ENCODE data around the gene CCDC69.
A peak's percentile ranks its signal among the peaks of the same experiment; 100 is the strongest.
"Not testable (repeated sequence)": the region's sequence is repeated elsewhere in the genome, so short reads cannot be mapped to it uniquely, and the experiment has no call there.

The CCDC69 gene

DNA sequence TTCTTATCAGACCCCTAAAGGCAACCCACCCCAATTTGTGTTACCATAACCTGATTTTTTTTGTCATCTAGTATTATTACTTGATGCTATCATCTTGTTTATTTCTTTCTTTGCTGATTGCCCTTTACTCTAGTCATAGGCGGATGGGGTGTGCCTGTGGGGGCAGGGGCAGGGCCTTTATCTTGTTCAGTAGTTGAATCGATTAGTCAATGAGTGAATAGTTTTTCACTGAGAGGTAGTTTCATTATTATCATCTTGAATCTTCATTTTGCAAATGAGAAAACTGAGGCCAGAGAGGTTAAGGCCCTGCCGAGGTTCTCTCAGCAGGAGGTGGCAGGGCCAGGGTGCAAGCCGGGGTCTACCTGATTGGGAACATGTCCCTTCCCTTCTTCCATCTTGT, 19.7 kb upstream of the CCDC69 start:
- H3K4me1 ChIP-seq (ENCODE audit: control insufficient read depth, insufficient read depth, low read length): no peaks in the 10 kb centered on the region
- no peaks in the 10 kb centered on the region for H3K36me3 ChIP-seq (ENCODE audit: insufficient read depth, low read length)
- peaks cover 33% of the 10 kb centered on the region for H3K27me3 ChIP-seq (ENCODE audit: control insufficient read depth, insufficient read depth, low read length)
- no peak overlapping the region for H3K9ac ChIP-seq (ENCODE audit: low read depth, low read length)
- no peak overlapping the region for H3K4me2 ChIP-seq (ENCODE audit: low read length)
- H3K4me3 ChIP-seq (ENCODE audit: low read length): no peak overlapping the region
- H3K9me3 ChIP-seq (replicated peaks; ENCODE audit: low read length): no peaks in the 10 kb centered on the region

DNA sequence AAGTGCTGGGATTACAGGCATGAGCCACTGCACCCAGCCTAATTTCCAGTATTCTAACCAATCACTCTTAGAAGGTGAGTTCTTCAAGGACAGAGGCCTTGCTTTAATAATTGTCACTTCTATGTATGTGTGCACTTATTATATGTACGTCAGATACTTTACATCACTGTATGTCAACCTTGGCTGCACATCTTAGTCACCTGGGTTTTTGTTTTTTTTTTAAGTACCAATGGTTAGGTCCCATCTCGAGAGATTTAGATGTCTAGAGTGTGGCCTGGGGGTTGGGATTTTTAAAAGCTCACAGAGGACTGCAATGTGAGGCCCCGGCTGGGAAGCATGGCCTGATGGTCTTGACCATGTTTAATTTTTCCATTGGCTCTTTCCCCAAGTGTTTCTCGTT, 19.2 kb upstream of the CCDC69 start:
- H3K4me3 ChIP-seq (ENCODE audit: low read length): no peak overlapping the region

DNA sequence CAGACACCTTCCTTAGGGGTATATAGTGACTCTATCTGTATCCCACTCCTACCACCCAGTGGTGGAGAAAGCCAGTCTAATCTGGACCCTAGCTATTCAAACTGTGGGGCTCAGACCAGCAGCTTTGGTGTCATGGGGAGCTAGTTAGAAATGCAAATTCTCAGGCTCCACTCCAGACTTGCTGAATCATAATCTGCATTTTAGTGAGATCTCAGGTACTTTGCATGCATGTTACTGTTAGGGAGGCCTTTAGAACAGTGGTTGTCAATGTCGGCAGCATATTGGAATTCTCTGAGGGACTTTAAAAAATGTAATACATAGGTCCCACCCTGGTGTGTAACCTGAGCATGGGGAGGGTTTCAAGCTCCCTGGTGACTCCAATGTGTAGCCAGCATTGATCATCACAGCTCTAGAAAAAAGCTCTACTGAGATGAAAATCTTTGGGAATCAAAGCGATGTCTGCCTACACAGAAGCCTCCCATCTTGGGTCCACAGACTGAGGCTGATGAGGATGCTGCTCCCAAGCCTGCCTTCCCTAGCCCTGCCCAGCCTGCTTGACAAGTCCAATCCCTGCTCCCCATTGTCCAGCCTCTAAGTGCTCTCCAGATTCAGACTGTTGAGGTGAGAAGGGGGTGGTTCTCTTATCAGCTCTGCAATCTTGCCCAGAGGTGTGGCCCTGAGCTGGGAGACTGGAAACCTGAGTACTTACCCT, 17.2 kb upstream of the CCDC69 start:
- Histone ChIP-seq H3K36me3 (ENCODE audit: insufficient read depth, low read length) (no peaks in the 10 kb centered on the region), H3K4me2 (ENCODE audit: low read length) (no peak overlapping the region), H3K4me3 (ENCODE audit: low read length) (no peak overlapping the region), H3K9me3 (replicated peaks; ENCODE audit: low read length) (no peaks in the 10 kb centered on the region), H3K27me3 (ENCODE audit: control insufficient read depth, insufficient read depth, low read length) (peaks cover 24% of the 10 kb centered on the region), H3K4me1 (ENCODE audit: control insufficient read depth, insufficient read depth, low read length) (no peaks in the 10 kb centered on the region), H3K9ac (ENCODE audit: low read depth, low read length) (no peak overlapping the region)

More for the DNA sequence above, 19.2 kb upstream of the CCDC69 start:
- Histone ChIP-seq H3K9me3 (replicated peaks; ENCODE audit: low read length) (no peaks in the 10 kb centered on the region), H3K4me2 (ENCODE audit: low read length) (no peak overlapping the region), H3K27me3 (ENCODE audit: control insufficient read depth, insufficient read depth, low read length) (peaks cover 33% of the 10 kb centered on the region), H3K9ac (ENCODE audit: low read depth, low read length) (no peak overlapping the region), H3K36me3 (ENCODE audit: insufficient read depth, low read length) (no peaks in the 10 kb centered on the region), H3K4me1 (ENCODE audit: control insufficient read depth, insufficient read depth, low read length) (no peaks in the 10 kb centered on the region)

DNA sequence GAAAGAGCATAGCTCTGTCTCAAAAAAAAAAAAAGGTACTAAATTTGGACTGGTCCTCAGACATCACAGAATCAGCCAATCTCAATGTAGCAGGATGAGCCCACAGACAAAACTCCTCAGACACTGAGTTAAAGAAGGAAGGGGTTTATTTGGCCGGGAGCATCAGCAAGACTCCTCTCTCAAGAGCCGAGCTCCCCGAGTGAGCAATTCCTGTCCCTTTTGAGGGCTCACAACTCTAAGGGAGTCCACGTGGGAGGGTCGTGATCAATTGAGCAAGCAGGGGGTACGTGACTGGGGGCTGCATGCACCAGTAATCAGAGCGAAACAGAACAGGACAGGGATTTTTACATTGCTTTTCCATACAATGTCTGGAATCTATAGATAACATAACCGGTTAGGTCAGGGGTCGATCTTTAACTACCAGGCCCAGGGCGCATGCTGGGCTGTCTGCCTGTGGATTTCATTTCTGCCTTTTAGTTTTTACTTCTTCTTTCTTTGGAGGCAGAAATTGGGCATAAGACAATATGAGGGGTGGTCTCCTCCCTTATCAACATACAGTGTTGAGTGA, 16.5 kb upstream of the CCDC69 start:
- not testable (repeated sequence) for H3K4me2 ChIP-seq (ENCODE audit: low read length); H3K36me3 ChIP-seq (ENCODE audit: insufficient read depth, low read length); H3K4me3 ChIP-seq (ENCODE audit: low read length); H3K4me1 ChIP-seq (ENCODE audit: control insufficient read depth, insufficient read depth, low read length); H3K9ac ChIP-seq (ENCODE audit: low read depth, low read length); H3K9me3 ChIP-seq (replicated peaks; ENCODE audit: low read length)
- peaks cover 16% of the 10 kb centered on the region for H3K27me3 ChIP-seq (ENCODE audit: control insufficient read depth, insufficient read depth, low read length)

DNA sequence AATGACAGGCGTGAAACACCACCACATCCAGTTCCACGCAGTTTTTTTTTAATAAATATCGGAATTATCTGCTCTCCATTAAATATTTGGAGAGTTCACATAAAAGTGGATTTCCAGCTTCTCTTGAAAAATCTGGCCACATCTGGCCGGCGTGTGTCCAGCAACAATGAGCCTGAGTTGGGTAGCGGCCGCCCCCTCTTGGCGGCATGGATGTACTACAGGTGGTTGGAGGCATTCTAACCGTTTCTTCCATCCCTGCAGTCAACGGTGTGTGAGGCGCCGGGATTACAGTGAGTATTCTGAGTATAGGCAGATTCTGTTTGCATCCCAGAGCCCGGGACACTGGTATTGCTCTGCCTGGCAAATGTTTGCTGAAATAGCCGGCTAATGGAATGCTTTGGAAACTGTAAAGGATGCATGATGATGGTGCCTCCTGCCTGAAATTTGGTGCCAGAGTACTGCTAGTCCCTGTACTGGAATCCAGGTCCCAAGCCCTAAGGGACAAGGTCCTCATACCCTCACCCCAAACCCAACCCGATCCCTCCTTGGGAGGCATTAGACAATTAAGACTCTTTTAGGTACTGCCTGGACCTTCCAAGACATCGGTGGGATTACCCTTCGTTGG, 15.5 kb upstream of the CCDC69 start:
- Histone ChIP-seq H3K27me3 (ENCODE audit: control insufficient read depth, insufficient read depth, low read length) (peaks cover 19% of the 10 kb centered on the region), H3K4me1 (ENCODE audit: control insufficient read depth, insufficient read depth, low read length) (no peaks in the 10 kb centered on the region), H3K4me3 (ENCODE audit: low read length) (no peak overlapping the region), H3K4me2 (ENCODE audit: low read length) (peak overlapping the region; percentile 66), H3K36me3 (ENCODE audit: insufficient read depth, low read length) (no peaks in the 10 kb centered on the region), H3K9ac (ENCODE audit: low read depth, low read length) (no peak overlapping the region), H3K9me3 (replicated peaks; ENCODE audit: low read length) (no peaks in the 10 kb centered on the region)

DNA sequence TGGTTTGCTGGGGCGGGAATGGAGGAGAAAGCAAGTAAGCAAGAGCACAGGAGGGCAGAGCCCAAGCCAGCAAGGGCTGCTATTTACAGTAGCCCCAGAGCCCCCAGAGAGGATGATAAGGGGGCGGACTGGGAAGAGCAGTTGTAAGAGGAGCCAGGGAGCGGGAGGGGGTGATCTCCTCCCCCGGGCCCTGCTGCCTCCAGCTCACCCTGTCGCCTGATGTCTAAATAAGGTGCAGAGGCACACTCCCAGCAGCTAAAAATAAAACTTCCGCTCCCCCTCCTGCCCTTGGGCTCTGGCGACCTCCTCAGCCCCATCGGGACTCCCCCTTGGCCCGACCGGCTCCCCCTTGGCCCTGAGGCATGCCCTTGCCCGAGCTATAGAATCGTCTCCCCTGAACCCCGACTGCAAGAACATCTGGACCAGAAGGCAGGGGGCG, 14.4 kb upstream of the CCDC69 start:
- Histone ChIP-seq H3K4me3 (ENCODE audit: low read length) (no peak overlapping the region), H3K4me1 (ENCODE audit: control insufficient read depth, insufficient read depth, low read length) (no peaks in the 10 kb centered on the region), H3K9ac (ENCODE audit: low read depth, low read length) (no peak overlapping the region), H3K4me2 (ENCODE audit: low read length) (peak overlapping the region; percentile 66), H3K27me3 (ENCODE audit: control insufficient read depth, insufficient read depth, low read length) (peaks cover 26% of the 10 kb centered on the region), H3K9me3 (replicated peaks; ENCODE audit: low read length) (no peaks in the 10 kb centered on the region), H3K36me3 (ENCODE audit: insufficient read depth, low read length) (no peaks in the 10 kb centered on the region)

DNA sequence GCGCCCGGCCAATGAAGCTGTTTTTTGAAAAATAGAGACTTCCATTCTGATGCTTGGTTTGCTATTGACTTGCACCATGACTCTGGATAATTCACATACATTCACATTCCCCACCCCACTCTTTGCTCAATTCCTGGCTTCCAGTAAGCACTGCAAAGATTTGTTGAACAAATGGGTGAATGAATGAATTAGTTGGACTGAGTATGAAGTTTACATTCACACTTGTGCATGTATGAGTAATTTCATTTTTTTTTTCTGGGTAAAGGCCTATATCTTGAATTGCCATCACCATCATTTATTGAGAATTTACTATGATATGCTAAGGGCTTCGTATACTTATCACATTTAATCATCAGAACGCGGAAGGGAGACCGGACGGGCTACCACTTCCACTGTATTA, 13.8 kb upstream of the CCDC69 start:
- no peaks in the 10 kb centered on the region for H3K4me1 ChIP-seq (ENCODE audit: control insufficient read depth, insufficient read depth, low read length)
- no peaks in the 10 kb centered on the region for H3K9me3 ChIP-seq (replicated peaks; ENCODE audit: low read length)
- H3K27me3 ChIP-seq (ENCODE audit: control insufficient read depth, insufficient read depth, low read length): peaks cover 33% of the 10 kb centered on the region
- H3K4me3 ChIP-seq (ENCODE audit: low read length): no peak overlapping the region
- H3K9ac ChIP-seq (ENCODE audit: low read depth, low read length): no peak overlapping the region
- no peak overlapping the region for H3K4me2 ChIP-seq (ENCODE audit: low read length)
- H3K36me3 ChIP-seq (ENCODE audit: insufficient read depth, low read length): no peaks in the 10 kb centered on the region

- Histone ChIP-seq H3K4me1 (ENCODE audit: control insufficient read depth, insufficient read depth, low read length) (no peaks in the 10 kb centered on the region), H3K4me2 (ENCODE audit: low read length) (no peak overlapping the region), H3K36me3 (ENCODE audit: insufficient read depth, low read length) (no peaks in the 10 kb centered on the region), H3K4me3 (ENCODE audit: low read length) (no peak overlapping the region), H3K27me3 (ENCODE audit: control insufficient read depth, insufficient read depth, low read length) (peaks cover 40% of the 10 kb centered on the region), H3K9me3 (replicated peaks; ENCODE audit: low read length) (no peaks in the 10 kb centered on the region), H3K9ac (ENCODE audit: low read depth, low read length) (no peak overlapping the region)
Observed at GRCh38 chr5:151236888-151237287, 13.0 kb upstream of the CCDC69 start.

DNA sequence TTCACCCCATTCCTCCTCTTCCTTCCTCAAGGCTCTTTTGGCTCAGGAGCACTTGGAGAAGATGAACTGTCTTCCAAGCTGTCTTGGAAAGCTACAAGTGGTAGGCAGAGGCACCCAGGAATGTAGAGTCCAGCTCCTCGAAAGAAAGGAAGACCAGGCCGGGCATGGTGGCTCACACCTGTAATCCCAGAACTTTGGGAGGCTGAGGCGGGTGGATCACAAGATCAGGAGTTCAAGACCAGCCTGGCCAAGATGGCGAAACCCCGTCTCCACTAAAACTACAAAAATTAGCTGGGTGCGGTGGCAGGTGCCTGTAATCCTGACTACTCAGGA, 11.3 kb upstream of the CCDC69 start:
- not testable (repeated sequence) for H3K36me3 ChIP-seq (ENCODE audit: insufficient read depth, low read length); H3K9me3 ChIP-seq (replicated peaks; ENCODE audit: low read length); H3K4me2 ChIP-seq (ENCODE audit: low read length); H3K9ac ChIP-seq (ENCODE audit: low read depth, low read length); H3K4me3 ChIP-seq (ENCODE audit: low read length); H3K4me1 ChIP-seq (ENCODE audit: control insufficient read depth, insufficient read depth, low read length)
- H3K27me3 ChIP-seq (ENCODE audit: control insufficient read depth, insufficient read depth, low read length): peaks cover 54% of the 10 kb centered on the region

GRCh38 chr5:151234476-151235238, 10.8 kb upstream of the CCDC69 start:
- H3K4me3 ChIP-seq (ENCODE audit: low read length): no peak overlapping the region
- H3K9ac ChIP-seq (ENCODE audit: low read depth, low read length): no peak overlapping the region
- H3K36me3 ChIP-seq (ENCODE audit: insufficient read depth, low read length): no peaks in the 10 kb centered on the region
- no peaks in the 10 kb centered on the region for H3K4me1 ChIP-seq (ENCODE audit: control insufficient read depth, insufficient read depth, low read length)
- peaks cover 60% of the 10 kb centered on the region for H3K27me3 ChIP-seq (ENCODE audit: control insufficient read depth, insufficient read depth, low read length)
- H3K4me2 ChIP-seq (ENCODE audit: low read length): no peak overlapping the region
- H3K9me3 ChIP-seq (replicated peaks; ENCODE audit: low read length): no peaks in the 10 kb centered on the region

DNA sequence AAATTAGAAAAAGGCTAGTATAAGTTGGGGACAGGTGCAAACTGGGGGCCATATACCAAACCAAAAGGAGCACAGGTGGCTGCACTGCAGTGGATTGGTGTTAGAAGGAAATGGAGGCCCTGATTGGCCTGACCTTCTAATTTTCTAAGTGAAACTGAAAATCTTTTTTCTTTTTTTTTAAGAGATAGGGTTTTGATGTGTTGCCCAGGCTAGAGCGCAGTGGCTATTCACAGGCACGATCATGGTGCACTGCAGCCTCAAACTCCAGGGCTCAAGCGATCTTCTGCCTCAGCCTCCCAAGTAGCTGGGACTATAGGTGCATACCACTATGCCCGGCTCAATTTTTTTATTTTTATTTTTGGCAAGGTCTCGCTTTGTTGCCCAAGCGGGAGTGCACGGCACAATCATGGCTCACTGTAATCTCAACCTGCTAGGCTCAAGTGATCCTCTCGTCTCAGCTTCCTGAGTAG, 9.8 kb upstream of the CCDC69 start:
- Histone ChIP-seq H3K4me1 (ENCODE audit: control insufficient read depth, insufficient read depth, low read length) (no peaks in the 10 kb centered on the region), H3K9me3 (replicated peaks; ENCODE audit: low read length) (no peaks in the 10 kb centered on the region), H3K4me2 (ENCODE audit: low read length) (no peak overlapping the region), H3K36me3 (ENCODE audit: insufficient read depth, low read length) (no peaks in the 10 kb centered on the region), H3K9ac (ENCODE audit: low read depth, low read length) (no peak overlapping the region), H3K27me3 (ENCODE audit: control insufficient read depth, insufficient read depth, low read length) (peaks cover 62% of the 10 kb centered on the region), H3K4me3 (ENCODE audit: low read length) (no peak overlapping the region)

All from skeletal muscle satellite cell (primary cell).